Thoracic aorta (tissue), 2 donors: ENCODE results near the gene DKC1. TPM values are rescaled to one million over a fixed set of nuclear protein-coding genes. Genes with fewer than 3 reads are reported as not detected.
A peak's percentile ranks its signal among the peaks of the same experiment; 100 is the strongest.

Experiments used
- ATAC-seq: fragments of 150-250 bp; one replicate; pipeline ENCODE4 v1.8.0; 2017; ENCODE audit warnings: low read depth; ENCODE audit not compliant: insufficient number of reproducible peaks, low FRiP score
- DNase-seq: peaks from one replicate; pipeline ENCODE4 v3.0.0-alpha.2; 2020; ENCODE audit warnings: low spot score
- H3K27ac ChIP-seq, 2 donors: fragments of 200-600 bp; sonication (generic); 1 replicate in 1 of 2; 2 replicates in 1 of 2; pipeline ENCODE4 v1.5.1; 2016; ENCODE audit warnings: mild to moderate bottlenecking in 2 of 2, moderate library complexity in 2 of 2
- H3K27me3 ChIP-seq: fragments of 200-600 bp; sonication (generic); replicated peaks from 2 replicates; pipeline ENCODE4 v1.6.0; 2016; ENCODE audit warnings: mild to moderate bottlenecking; ENCODE audit not compliant: insufficient read depth
- H3K36me3 ChIP-seq: fragments of 200-600 bp; sonication (generic); one replicate; pipeline ENCODE4 v1.5.1; 2016
- H3K4me1 ChIP-seq, 2 donors: fragments of 200-600 bp; sonication (generic); 1 replicate in 1 of 2; 2 replicates in 1 of 2; pipeline versions ENCODE4 v1.5.1 to v1.6.0; 2016; ENCODE audit warnings: low read depth in 2 of 2, mild to moderate bottlenecking in 1 of 2; ENCODE audit not compliant: control insufficient read depth in 1 of 2
- H3K4me3 ChIP-seq: fragments of 200-600 bp; sonication (generic); 2 replicates; pipeline ENCODE4 v1.5.1; 2016; ENCODE audit warnings: mild to moderate bottlenecking
- H3K9me3 ChIP-seq: fragments of 200-600 bp; sonication (generic); 2 replicates; pipeline ENCODE4 v1.5.1; 2016
- total RNA-seq, 2 donors: library from RNA; depleted of rRNA; stranded (reverse); fragments of >200 nt; gene quantifications; one replicate each; pipeline versions ENCODE4 v1.1.0 to v1.2.3, GENCODE V29; 2016
- TF ChIP-seq, protein P1 (sequence below): fragments of 200-600 bp; sonication (generic); IDR thresholded peaks from one replicate; pipeline ENCODE4 v1.5.1; 2019; ENCODE audit warnings: antibody characterized with exemption

Gene DKC1
- total RNA-seq, 2 donors from 2014 or later, result 14.9 to 67.2 TPM

DNA sequence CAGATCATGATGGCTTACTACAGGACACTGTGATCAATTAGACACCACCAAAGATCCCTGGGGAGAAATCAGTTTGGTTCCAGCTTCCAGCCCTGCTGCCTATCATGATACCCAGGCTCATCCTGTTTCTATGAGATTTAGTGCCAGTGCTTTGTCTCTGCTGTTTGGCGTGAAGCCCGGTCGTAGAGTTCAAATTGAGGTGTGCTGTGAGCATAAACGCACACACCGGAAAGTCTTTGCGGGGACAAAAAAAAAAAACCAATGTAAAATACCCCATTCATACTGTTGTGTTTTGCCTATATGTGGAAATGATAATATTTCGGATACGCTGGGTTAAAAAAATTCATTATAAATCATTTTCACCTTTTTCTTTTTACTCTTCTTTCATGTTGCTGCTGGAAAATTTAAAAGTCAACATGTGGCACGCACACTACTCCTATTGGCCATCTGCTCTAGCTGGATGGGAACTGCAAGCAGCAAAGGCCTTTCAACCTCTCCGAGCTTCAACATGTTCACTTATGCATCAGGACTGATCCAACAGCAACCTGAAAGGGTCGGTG lies 607 bp upstream of the DKC1 start:
- no peaks in the 10 kb centered on the region for H3K4me1 ChIP-seq
- H3K4me3 ChIP-seq, result peak overlapping the region; percentile 81
- ATAC-seq, result no peak
- peaks cover 5% of the 10 kb centered on the region for H3K36me3 ChIP-seq
- H3K27me3 ChIP-seq, result no peaks in the 10 kb centered on the region
- peak overlapping the region in 1 of 2 donors; percentile 55 for H3K27ac ChIP-seq
- no peaks in the 10 kb centered on the region for H3K9me3 ChIP-seq
- no peak for DNase-seq
- TF ChIP-seq, protein P1, sequence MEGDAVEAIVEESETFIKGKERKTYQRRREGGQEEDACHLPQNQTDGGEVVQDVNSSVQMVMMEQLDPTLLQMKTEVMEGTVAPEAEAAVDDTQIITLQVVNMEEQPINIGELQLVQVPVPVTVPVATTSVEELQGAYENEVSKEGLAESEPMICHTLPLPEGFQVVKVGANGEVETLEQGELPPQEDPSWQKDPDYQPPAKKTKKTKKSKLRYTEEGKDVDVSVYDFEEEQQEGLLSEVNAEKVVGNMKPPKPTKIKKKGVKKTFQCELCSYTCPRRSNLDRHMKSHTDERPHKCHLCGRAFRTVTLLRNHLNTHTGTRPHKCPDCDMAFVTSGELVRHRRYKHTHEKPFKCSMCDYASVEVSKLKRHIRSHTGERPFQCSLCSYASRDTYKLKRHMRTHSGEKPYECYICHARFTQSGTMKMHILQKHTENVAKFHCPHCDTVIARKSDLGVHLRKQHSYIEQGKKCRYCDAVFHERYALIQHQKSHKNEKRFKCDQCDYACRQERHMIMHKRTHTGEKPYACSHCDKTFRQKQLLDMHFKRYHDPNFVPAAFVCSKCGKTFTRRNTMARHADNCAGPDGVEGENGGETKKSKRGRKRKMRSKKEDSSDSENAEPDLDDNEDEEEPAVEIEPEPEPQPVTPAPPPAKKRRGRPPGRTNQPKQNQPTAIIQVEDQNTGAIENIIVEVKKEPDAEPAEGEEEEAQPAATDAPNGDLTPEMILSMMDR, result no peak

DNA sequence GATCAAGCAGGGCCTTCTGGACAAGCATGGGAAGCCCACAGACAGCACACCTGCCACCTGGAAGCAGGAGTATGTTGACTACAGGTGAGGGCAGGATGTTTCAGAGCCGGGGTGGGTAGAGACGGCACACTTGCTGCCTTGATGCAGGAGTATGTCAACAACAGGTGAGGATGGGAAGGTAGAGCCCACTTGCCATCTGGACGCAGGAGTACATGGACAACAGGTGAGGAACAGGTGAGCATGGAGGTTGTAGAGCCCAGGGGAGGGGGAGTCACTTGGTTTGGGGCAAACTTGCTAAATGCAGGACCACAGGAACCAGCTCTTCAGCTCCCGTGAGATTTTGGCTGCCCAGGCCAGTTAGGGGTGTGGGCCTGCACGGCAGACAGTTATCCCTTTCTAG lies 12.0 kb downstream of the DKC1 start:
- Histone ChIP-seq H3K36me3 (peaks cover 14% of the 10 kb centered on the region), H3K27ac (no peak overlapping the region), H3K4me1 (no peaks in the 10 kb centered on the region)

DNA sequence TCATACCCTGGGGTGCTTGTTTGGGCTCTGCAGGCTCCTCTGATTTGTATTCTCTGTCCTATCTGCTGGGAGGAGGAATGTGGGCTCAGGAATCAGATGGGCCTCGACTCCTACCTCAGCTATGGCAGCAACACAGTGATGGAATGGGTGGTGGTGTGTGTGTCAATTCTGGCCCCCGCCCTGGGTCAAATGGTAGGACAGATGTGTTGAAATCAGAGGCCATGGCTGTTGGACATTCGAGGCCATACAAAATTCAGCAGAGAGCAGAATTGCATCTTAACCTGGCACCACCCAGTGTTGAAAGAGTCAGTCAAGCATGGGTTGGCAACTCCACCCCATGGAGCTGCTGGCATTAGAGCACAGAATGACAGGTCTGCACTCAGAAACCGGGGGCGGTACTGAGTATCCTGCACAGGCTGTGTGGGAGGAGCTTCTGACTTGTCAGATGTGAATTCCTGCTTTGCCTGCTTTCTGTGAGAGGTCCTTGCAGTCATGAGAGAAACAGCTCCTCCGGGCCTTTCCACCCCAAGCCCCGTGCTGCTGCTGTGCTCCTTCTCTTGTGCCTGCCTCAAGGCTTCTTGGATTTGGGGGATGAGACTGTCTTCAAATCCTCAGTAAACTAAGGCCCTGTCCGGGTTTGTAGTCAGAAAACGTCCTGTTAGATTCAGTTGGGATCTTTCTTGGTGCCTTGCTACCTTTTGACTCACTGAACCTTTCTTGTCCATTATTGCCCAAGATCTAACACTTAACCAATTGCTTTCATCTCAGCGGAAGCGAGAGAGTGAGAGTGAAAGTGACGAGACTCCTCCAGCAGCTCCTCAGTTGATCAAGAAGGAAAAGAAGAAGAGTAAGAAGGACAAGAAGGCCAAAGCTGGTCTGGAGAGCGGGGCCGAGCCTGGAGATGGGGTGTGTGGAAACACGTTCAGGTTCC lies 13.0 kb downstream of the DKC1 start:
- no peak overlapping the region for H3K27ac ChIP-seq
- TF ChIP-seq, protein P1, result no peak
- no peak overlapping the region for H3K4me3 ChIP-seq
- no peaks in the 10 kb centered on the region for H3K9me3 ChIP-seq
- H3K27me3 ChIP-seq, result no peaks in the 10 kb centered on the region
- no peaks in the 10 kb centered on the region for H3K4me1 ChIP-seq
- ATAC-seq (no peak), DNase-seq (no peak)
- peaks cover 14% of the 10 kb centered on the region for H3K36me3 ChIP-seq

More for the DNA sequence above, 12.0 kb downstream of the DKC1 start:
- H3K9me3 ChIP-seq, result no peaks in the 10 kb centered on the region
- H3K27me3 ChIP-seq, result no peaks in the 10 kb centered on the region
- TF ChIP-seq, protein P1, result no peak
- ATAC-seq (no peak), DNase-seq (no peak)
- H3K4me3 ChIP-seq, result no peak overlapping the region

DNA sequence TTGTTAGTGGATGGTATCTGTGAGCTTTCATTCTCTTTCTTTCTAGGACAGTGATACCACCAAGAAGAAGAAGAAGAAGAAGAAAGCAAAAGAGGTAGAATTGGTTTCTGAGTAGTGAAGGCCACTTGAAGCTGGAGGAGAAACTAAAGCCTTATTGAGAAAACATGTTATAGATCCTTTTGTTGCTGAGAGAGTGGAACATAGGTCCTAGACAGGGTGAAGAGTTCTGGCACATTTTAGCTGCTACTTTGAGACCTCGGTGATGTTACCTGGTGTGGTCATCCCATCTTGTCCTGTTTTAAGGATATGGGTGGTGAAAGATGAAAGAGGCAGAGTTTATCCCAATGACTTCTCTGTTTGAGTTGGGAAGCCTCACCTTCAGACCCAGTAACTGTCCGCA lies 14.1 kb downstream of the DKC1 start:
- no peak overlapping the region for H3K4me3 ChIP-seq
- H3K4me1 ChIP-seq, result no peaks in the 10 kb centered on the region
- no peak for DNase-seq
- H3K27me3 ChIP-seq, result no peaks in the 10 kb centered on the region
- no peak overlapping the region for H3K27ac ChIP-seq
- TF ChIP-seq, protein P1, result no peak
- no peak for ATAC-seq
- peaks cover 14% of the 10 kb centered on the region for H3K36me3 ChIP-seq
- no peaks in the 10 kb centered on the region for H3K9me3 ChIP-seq

DNA sequence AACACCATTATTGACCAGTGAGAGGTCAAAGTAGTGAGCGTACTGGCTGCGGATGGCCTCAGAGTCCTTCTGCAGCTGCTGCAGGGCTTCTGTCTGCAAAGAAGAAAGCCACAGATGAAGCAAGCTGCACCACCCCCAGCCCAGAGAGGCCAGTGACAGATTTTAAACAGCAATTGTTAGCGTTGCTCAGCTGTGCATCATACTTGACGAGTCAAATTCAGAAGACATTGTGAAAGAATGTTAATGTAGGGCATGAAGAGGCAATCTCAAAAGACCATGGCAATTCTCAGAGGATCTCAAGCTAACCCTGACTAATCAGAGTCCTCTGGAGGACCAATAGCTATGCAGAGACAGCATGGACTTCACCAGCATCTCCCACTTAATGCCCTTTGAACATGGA lies 16.6 kb downstream of the DKC1 start:
- H3K4me1 ChIP-seq, result no peaks in the 10 kb centered on the region
- ATAC-seq (no peak), DNase-seq (no peak)
- TF ChIP-seq, protein P1, result no peak
- H3K36me3 ChIP-seq, result peaks cover 10% of the 10 kb centered on the region
- H3K9me3 ChIP-seq, result no peaks in the 10 kb centered on the region
- H3K27ac ChIP-seq, result no peak overlapping the region
- H3K27me3 ChIP-seq, result no peaks in the 10 kb centered on the region
- H3K4me3 ChIP-seq, result no peak overlapping the region
